ENCODE results near the gene WDR18. TPM values are rescaled to one million over a fixed set of nuclear protein-coding genes. Genes with fewer than 3 reads are reported as not detected.
"Not testable (repeated sequence)": the region's sequence is repeated elsewhere in the genome, so short reads cannot be mapped to it uniquely, and the experiment has no call there.

Gene WDR18
- total and polyA plus RNA-seq, 2 donors (not counting 1 experiment from before 2014, with no cell fraction given), result 10.0 to 42.3 TPM

GRCh38 chr19:1019616-1019961 is 35.4 kb downstream of the WDR18 start:
- Histone ChIP-seq H3K27ac (ENCODE audit: insufficient read depth, low read length) (peak overlapping the region; percentile 93), H4K20me1 (ENCODE audit: control insufficient read depth, extremely low read depth, insufficient read depth, low read length) (peaks cover 1% of the 10 kb centered on the region)
- DNase-seq (ENCODE audit: low read depth in 2 of 2), result no peak

GRCh38 chr19:1019980-1020867 is 36.1 kb downstream of the WDR18 start:
- TF ChIP-seq EZH2 (IDR thresholded peaks at IDR 0.05; ENCODE audit: low read length, missing control alignments), result no peak
- TF ChIP-seq CTCF (conservative IDR thresholded peaks at IDR 0.05 in 1 of 2, IDR thresholded peaks at IDR 0.05 in 1 of 2; ENCODE audit: low read depth in 1 of 2, low read length in 2 of 2), result no peak
- Histone ChIP-seq H3K9me3 (ENCODE audit: control insufficient read depth, insufficient read depth, low read depth, low read length) (no peaks in the 10 kb centered on the region), H3K9ac (ENCODE audit: insufficient read depth, low read length) (peak overlapping the region; percentile 91), H3K27ac (ENCODE audit: insufficient read depth, low read length) (peak overlapping the region; percentile 93), H3K27me3 (ENCODE audit: control insufficient read depth, insufficient read depth, low read length) (no peaks in the 10 kb centered on the region), H3K4me3 (replicated peaks in 1 of 4; ENCODE audit: control extremely low read depth in 1 of 4, insufficient read depth in 1 of 4, low read depth in 3 of 4, low read length in 4 of 4) (peak overlapping the region; percentile 51 to 91 (median 82)), H3K36me3 (ENCODE audit: control insufficient read depth, insufficient read depth, low read length) (peaks cover 5% of the 10 kb centered on the region), H3K4me2 (ENCODE audit: extremely low read depth, insufficient read depth, low read length) (peak overlapping the region; percentile 84), H3K79me2 (ENCODE audit: control insufficient read depth, insufficient read depth, low read length) (peaks cover 57% of the 10 kb centered on the region), H2AFZ (ENCODE audit: low read length) (no peak overlapping the region), H4K20me1 (ENCODE audit: control insufficient read depth, extremely low read depth, insufficient read depth, low read length) (peaks cover 1% of the 10 kb centered on the region), H3K4me1 (ENCODE audit: control insufficient read depth, extremely low read depth, insufficient read depth, low read length) (peaks cover 20% of the 10 kb centered on the region)
- DNase-seq (ENCODE audit: low read depth in 2 of 2), result no peak

More at GRCh38 chr19:1019616-1019961, 35.4 kb downstream of the WDR18 start:
- Histone ChIP-seq H3K4me2 (ENCODE audit: extremely low read depth, insufficient read depth, low read length) (peak overlapping the region; percentile 84), H3K27me3 (ENCODE audit: control insufficient read depth, insufficient read depth, low read length) (no peaks in the 10 kb centered on the region), H3K4me1 (ENCODE audit: control insufficient read depth, extremely low read depth, insufficient read depth, low read length) (peaks cover 20% of the 10 kb centered on the region), H2AFZ (ENCODE audit: low read length) (no peak overlapping the region), H3K9ac (ENCODE audit: insufficient read depth, low read length) (peak overlapping the region; percentile 91), H3K79me2 (ENCODE audit: control insufficient read depth, insufficient read depth, low read length) (peaks cover 64% of the 10 kb centered on the region), H3K36me3 (ENCODE audit: control insufficient read depth, insufficient read depth, low read length) (peaks cover 8% of the 10 kb centered on the region), H3K4me3 (replicated peaks in 1 of 4; ENCODE audit: control extremely low read depth in 1 of 4, insufficient read depth in 1 of 4, low read depth in 3 of 4, low read length in 4 of 4) (peak overlapping the region; percentile 51 to 91 (median 82)), H3K9me3 (ENCODE audit: control insufficient read depth, insufficient read depth, low read depth, low read length) (no peaks in the 10 kb centered on the region)
- TF ChIP-seq CTCF (conservative IDR thresholded peaks at IDR 0.05 in 1 of 2, IDR thresholded peaks at IDR 0.05 in 1 of 2; ENCODE audit: low read depth in 1 of 2, low read length in 2 of 2), result no peak
- TF ChIP-seq EZH2 (IDR thresholded peaks at IDR 0.05; ENCODE audit: low read length, missing control alignments), result no peak

GRCh38 chr19:1020868-1021425 is 36.8 kb downstream of the WDR18 start, which contains the start of gene TMEM259:
Gene TMEM259 (minus strand): TSS chr19:1021123. CDS start chr19:1020996, 127 bp downstream.
- TF ChIP-seq CTCF (conservative IDR thresholded peaks at IDR 0.05 in 1 of 2, IDR thresholded peaks at IDR 0.05 in 1 of 2; ENCODE audit: low read depth in 1 of 2, low read length in 2 of 2), result no peak
- no peak for TF ChIP-seq EZH2 (IDR thresholded peaks at IDR 0.05; ENCODE audit: low read length, missing control alignments)
- no peaks in the 10 kb centered on the region for H3K27me3 ChIP-seq (ENCODE audit: control insufficient read depth, insufficient read depth, low read length)
- peaks cover 20% of the 10 kb centered on the region for H3K4me1 ChIP-seq (ENCODE audit: control insufficient read depth, extremely low read depth, insufficient read depth, low read length)
- H3K9me3 ChIP-seq (ENCODE audit: control insufficient read depth, insufficient read depth, low read depth, low read length), result no peaks in the 10 kb centered on the region
- peak within 1 kb of the TSS; percentile 51 to 91 (median 82) for H3K4me3 ChIP-seq (replicated peaks in 1 of 4; ENCODE audit: control extremely low read depth in 1 of 4, insufficient read depth in 1 of 4, low read depth in 3 of 4, low read length in 4 of 4)
- H3K79me2 ChIP-seq (ENCODE audit: control insufficient read depth, insufficient read depth, low read length), result peaks cover 50% of the 10 kb centered on the region
- peak within 1 kb of the TSS; percentile 93 for H3K27ac ChIP-seq (ENCODE audit: insufficient read depth, low read length)
- DNase-seq (ENCODE audit: low read depth in 2 of 2), result peak; percentile 96 to 98
- H3K36me3 ChIP-seq (ENCODE audit: control insufficient read depth, insufficient read depth, low read length), result peaks cover 5% of the 10 kb centered on the region
- H3K4me2 ChIP-seq (ENCODE audit: extremely low read depth, insufficient read depth, low read length), result peak within 1 kb of the TSS; percentile 84
- peak within 1 kb of the TSS; percentile 80 for H2AFZ ChIP-seq (ENCODE audit: low read length)
- peak within 1 kb of the TSS; percentile 91 for H3K9ac ChIP-seq (ENCODE audit: insufficient read depth, low read length)
- H4K20me1 ChIP-seq (ENCODE audit: control insufficient read depth, extremely low read depth, insufficient read depth, low read length), result peaks cover 1% of the 10 kb centered on the region

- not testable (repeated sequence) for H3K4me2 ChIP-seq (ENCODE audit: extremely low read depth, insufficient read depth, low read length); H3K9me3 ChIP-seq (ENCODE audit: control insufficient read depth, insufficient read depth, low read depth, low read length); H3K4me1 ChIP-seq (ENCODE audit: control insufficient read depth, extremely low read depth, insufficient read depth, low read length); H3K4me3 ChIP-seq (replicated peaks in 1 of 4; ENCODE audit: control extremely low read depth in 1 of 4, insufficient read depth in 1 of 4, low read depth in 3 of 4, low read length in 4 of 4); H4K20me1 ChIP-seq (ENCODE audit: control insufficient read depth, extremely low read depth, insufficient read depth, low read length); H3K27ac ChIP-seq (ENCODE audit: insufficient read depth, low read length); H3K9ac ChIP-seq (ENCODE audit: insufficient read depth, low read length); DNase-seq (ENCODE audit: low read depth in 2 of 2); H3K27me3 ChIP-seq (ENCODE audit: control insufficient read depth, insufficient read depth, low read length); H3K36me3 ChIP-seq (ENCODE audit: control insufficient read depth, insufficient read depth, low read length); H2AFZ ChIP-seq (ENCODE audit: low read length)
- H3K79me2 ChIP-seq (ENCODE audit: control insufficient read depth, insufficient read depth, low read length), result peaks cover 43% of the 10 kb centered on the region
Observed at GRCh38 chr19:1023883-1024188, 39.7 kb downstream of the WDR18 start.

Data from fibroblast of lung (primary cell).